ENCODE measurements around the gene PSMD9. TPM values are rescaled to one million over a fixed set of nuclear protein-coding genes. Genes with fewer than 3 reads are reported as not detected.
"Not testable (repeated sequence)": the region's sequence is repeated elsewhere in the genome, so short reads cannot be mapped to it uniquely, and the experiment has no call there.

Gene PSMD9
- total and polyA plus RNA-seq, 9 donors: 24.4 to 58.7 (median 35.5) TPM

DNA sequence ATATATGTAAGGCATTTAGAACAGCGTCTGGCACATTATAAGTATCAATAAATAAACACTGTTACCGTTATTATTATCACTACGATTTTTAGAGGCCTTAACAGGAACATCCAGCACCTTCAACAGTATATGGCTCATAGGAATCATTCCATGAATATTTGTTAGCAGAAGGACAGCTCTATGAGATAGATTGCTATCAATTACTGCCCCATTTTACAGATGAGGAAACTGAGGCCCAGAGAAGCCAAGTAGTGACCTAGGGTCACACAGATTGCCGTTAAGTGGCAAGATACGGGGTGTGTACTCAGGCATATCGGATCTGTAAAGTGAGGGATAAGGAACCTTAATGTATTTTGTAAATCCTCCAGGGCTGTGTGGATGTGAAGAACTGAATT is 510 bp upstream of the PSMD9 start:
- TF ChIP-seq EP300 (IDR thresholded peaks at IDR 0.05): no peak
- Histone ChIP-seq H3K36me3 (no peaks in the 10 kb centered on the region), H3K4me1 (ENCODE audit: insufficient read depth) (peaks cover 10% of the 10 kb centered on the region), H3K9me3 (no peaks in the 10 kb centered on the region), H3K27ac (peak overlapping the region in 1 of 2 donors; percentile 86), H3K4me3 (peak overlapping the region; percentile 96), H3K27me3 (no peaks in the 10 kb centered on the region)
- intact Hi-C loops (cut with DNase I): loop anchor here (2.0 to 10.0 kb wide), 3 partner anchors 91 to 193 kb away; no protein-coding TSS in a partner anchor
- no peak for DNase-seq
- 37 to 47% (median 44%) methylated on average over 6 of the region's 6 CpGs for WGBS, 3 donors

DNA sequence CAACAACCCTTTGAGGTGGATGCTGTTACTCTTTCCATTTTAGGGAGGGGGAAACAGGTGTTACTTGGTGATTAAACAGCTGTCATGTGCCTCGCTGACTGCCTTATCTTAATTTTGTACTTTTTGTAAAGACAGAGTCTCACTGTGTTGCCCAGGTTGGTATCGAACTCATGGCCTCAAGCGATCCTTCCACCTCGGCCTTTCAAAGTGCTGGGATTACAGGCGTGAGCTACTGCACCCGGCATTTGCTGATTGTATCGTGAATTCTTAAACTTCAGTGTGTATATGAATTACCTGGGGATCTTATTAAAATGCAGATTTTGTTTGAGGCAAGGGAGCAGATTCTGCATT is 659 bp downstream of the PSMD9 start:
- Histone ChIP-seq H3K9me3 (no peaks in the 10 kb centered on the region), H3K36me3 (no peaks in the 10 kb centered on the region), H3K4me3 (peak overlapping the region; percentile 96), H3K27me3 (no peaks in the 10 kb centered on the region), H3K27ac (no peak overlapping the region), H3K4me1 (ENCODE audit: insufficient read depth) (peaks cover 10% of the 10 kb centered on the region)
- intact Hi-C loops (cut with DNase I): loop anchor here (2.0 to 10.0 kb wide), 3 partner anchors 92 to 194 kb away; no protein-coding TSS in a partner anchor
- whole genome bisulfite sequencing, 3 donors: 0 to 1% (median 0%) methylated on average over 7 of the region's 7 CpGs
- no peak for DNase-seq
- no peak for TF ChIP-seq POLR2A (IDR thresholded peaks at IDR 0.05)
- no peak for TF ChIP-seq EP300 (IDR thresholded peaks at IDR 0.05)
- TF ChIP-seq, protein P1, sequence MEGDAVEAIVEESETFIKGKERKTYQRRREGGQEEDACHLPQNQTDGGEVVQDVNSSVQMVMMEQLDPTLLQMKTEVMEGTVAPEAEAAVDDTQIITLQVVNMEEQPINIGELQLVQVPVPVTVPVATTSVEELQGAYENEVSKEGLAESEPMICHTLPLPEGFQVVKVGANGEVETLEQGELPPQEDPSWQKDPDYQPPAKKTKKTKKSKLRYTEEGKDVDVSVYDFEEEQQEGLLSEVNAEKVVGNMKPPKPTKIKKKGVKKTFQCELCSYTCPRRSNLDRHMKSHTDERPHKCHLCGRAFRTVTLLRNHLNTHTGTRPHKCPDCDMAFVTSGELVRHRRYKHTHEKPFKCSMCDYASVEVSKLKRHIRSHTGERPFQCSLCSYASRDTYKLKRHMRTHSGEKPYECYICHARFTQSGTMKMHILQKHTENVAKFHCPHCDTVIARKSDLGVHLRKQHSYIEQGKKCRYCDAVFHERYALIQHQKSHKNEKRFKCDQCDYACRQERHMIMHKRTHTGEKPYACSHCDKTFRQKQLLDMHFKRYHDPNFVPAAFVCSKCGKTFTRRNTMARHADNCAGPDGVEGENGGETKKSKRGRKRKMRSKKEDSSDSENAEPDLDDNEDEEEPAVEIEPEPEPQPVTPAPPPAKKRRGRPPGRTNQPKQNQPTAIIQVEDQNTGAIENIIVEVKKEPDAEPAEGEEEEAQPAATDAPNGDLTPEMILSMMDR (IDR thresholded peaks at IDR 0.05): no peak

DNA sequence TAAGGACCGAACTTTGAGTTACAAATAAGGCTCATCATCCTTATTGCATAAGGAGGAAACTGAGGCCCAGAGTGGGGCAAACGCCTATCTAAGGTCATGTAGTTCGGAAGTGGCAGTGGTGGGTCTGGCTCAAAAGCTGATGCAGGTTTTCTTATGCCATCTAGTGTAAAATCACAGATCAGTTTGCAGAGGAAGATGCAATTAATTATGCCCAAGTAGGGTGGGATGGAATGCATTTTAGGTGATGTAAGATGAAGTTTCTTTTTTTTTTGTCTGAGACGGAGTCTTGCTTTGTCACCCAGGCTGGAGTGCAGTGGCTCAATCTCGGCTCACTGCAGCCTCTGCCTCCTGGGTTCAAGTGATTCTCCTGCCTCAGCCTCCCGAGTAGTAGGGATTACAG is 1.1 kb downstream of the PSMD9 start:
- H3K27ac ChIP-seq; H3K9me3 ChIP-seq; DNase-seq; H3K36me3 ChIP-seq; H3K4me1 ChIP-seq (ENCODE audit: insufficient read depth); H3K27me3 ChIP-seq: not testable (repeated sequence)
- 31 to 33% (median 31%) methylated on average over 6 of the region's 6 CpGs for WGBS, 3 donors
- intact Hi-C loops (cut with DNase I): loop anchor here (2.0 to 10.0 kb wide), 4 partner anchors 55 to 195 kb away; no protein-coding TSS in a partner anchor
- H3K4me3 ChIP-seq: peak overlapping the region; percentile 96

DNA sequence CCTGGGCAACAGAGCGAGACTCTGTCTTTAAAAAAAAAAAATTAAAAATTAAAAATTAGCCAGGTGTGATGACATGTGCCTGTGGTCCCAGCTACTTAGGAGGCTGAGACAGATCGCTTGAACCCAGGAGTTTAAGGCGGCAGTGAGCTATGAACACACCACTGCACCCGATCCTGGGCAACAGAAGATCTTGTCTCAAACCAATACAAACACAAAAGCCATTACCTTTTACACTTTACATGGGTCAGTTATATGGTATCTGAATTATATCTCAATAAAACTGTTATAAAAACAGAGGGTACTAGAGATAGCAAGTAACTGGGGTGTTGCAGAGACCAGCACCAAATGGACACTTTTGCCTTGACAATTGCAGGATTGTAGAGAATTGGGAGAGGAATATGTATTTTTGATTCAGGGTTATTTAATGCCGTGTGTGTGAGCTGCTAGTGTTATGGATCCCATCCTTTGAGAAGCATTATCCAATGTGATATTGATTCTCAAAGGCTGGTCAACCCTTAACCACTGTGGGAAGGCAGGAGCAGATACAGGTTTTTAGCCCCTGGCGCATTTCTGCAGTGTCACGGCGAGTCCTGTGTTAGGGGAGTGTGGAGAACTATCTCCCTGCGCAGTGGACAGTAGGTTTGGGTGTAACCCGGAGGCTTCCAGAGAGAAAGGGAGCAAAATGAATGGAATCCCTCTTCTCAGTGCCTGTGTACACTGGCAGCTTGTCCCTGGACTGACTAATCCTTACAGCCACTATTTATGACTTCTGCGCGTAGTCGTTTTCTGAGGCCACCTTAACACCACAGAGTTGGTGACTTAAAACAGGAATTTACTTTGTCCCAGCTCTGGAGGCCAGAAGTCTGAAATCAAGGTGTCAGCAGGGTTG is 4.3 kb downstream of the PSMD9 start:
- Histone ChIP-seq H3K36me3 (no peaks in the 10 kb centered on the region), H3K9me3 (no peaks in the 10 kb centered on the region), H3K4me3 (no peak overlapping the region), H3K4me1 (ENCODE audit: insufficient read depth) (peaks cover 10% of the 10 kb centered on the region), H3K27me3 (no peaks in the 10 kb centered on the region), H3K27ac (no peak overlapping the region)
- TF ChIP-seq POLR2A (IDR thresholded peaks at IDR 0.05) (no peak), EP300 (IDR thresholded peaks at IDR 0.05) (no peak)
- TF ChIP-seq, protein P1 (IDR thresholded peaks at IDR 0.05): no peak
- DNase-seq: no peak
- 79 to 81% (median 81%) methylated on average over 13 of the region's 13 CpGs for WGBS, 3 donors
- intact Hi-C loops (cut with DNase I): loop anchor here in 3 of 4 donors (5.0 to 10.0 kb wide), 3 partner anchors 58 to 198 kb away; no protein-coding TSS in a partner anchor

DNA sequence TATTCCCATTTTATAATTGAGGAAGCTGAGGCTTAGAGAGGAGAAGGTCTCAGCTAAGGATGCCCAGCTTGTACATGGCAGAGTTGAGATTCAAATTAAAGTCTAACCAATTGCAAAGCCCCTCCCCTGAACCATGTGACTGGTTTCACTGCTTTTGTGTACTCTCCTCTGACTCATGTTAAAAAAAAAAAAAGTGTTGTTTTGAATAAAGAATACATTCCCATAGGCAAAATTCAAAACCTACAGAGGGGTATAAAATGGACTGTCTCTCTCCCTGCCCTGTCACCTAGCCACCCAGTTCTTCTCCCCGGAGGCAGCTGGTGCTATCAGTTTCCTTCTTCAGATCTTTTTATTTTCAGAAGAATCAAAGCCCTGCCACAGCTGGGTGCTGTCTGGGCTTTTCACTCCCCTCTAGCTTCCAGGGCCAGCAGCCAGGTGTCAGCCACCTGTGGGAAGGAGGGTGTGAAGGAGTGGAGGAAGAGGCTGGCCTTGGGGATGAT is 5.4 kb downstream of the PSMD9 start:
- no peaks in the 10 kb centered on the region for H3K9me3 ChIP-seq
- TF ChIP-seq POLR2A (IDR thresholded peaks at IDR 0.05) (no peak), EP300 (IDR thresholded peaks at IDR 0.05) (no peak)
- TF ChIP-seq, protein P1 (IDR thresholded peaks at IDR 0.05): no peak
- 0 to 15% (median 5%) methylated on average over 1 of the region's 1 CpG for WGBS, 3 donors
- no peaks in the 10 kb centered on the region for H3K36me3 ChIP-seq
- peak in 2 of 5 donors; percentile 34 to 40 for DNase-seq
- no peak overlapping the region for H3K4me3 ChIP-seq
- peak overlapping the region in 1 of 2 donors; percentile 30 for H3K27ac ChIP-seq
- H3K27me3 ChIP-seq: no peaks in the 10 kb centered on the region
- intact Hi-C loops (cut with DNase I): loop anchor here in 3 of 4 donors (5.0 to 10.0 kb wide), 3 partner anchors 59 to 199 kb away; no protein-coding TSS in a partner anchor
- H3K4me1 ChIP-seq (ENCODE audit: insufficient read depth): peaks cover 9% of the 10 kb centered on the region

All from ovary (tissue), 9 donors.